ENCODE data around the gene NFAM1. TPM values are rescaled to one million over a fixed set of nuclear protein-coding genes. Genes with fewer than 3 reads are reported as not detected.

Gene NFAM1
- total and polyA plus RNA-seq, 9 donors = 0.62 to 1.2 (median 1.00) TPM

GRCh38 chr22:42336527-42337227 lies 95.5 kb downstream of the NFAM1 start:
- no peak overlapping the region for H3K4me3 ChIP-seq (ENCODE audit: low read length)
- WGBS (ENCODE audit: insufficient coverage) = 87% methylated on average over 11 of the region's 11 CpGs
- H3K4me1 ChIP-seq (ENCODE audit: control insufficient read depth, insufficient read depth, low read length) = peaks cover 19% of the 10 kb centered on the region
- no peak for DNase-seq
- no peaks in the 10 kb centered on the region for H3K36me3 ChIP-seq (ENCODE audit: control insufficient read depth, insufficient read depth, low read length)
- peaks cover 92% of the 10 kb centered on the region for H3K27me3 ChIP-seq (ENCODE audit: control insufficient read depth, insufficient read depth, low read length)
- H3K27ac ChIP-seq (ENCODE audit: low read length) = no peak overlapping the region
- no peaks in the 10 kb centered on the region for H3K9me3 ChIP-seq (replicated peaks; ENCODE audit: control insufficient read depth, low read depth, low read length)

DNA sequence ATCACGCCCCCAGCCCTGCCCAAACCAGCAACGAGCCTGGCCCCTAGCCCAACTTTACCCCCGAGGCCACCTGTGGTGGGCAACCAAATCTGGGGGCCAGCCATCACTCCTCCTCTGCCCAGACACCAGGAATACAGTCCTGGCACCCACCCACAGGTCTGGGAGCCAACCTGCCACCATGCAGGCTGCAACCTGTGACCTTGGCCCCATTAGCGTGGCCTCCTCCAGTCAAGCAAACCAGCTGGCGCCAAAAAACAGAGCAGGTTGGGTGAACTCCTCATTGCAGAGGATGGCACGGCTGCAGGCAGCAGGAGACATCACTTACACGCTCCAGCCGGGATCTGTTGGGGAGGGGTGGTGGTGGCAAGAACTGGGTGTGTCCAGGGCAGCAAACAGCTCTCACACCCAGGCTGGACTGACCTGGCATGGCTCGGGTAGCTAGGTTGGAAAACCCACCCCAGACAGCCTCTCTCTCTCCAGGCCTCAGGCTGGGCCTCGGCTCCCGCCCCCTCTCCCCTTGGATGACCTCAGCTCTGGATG lies 96.3 kb downstream of the NFAM1 start:
- H3K27me3 ChIP-seq (ENCODE audit: control insufficient read depth, insufficient read depth, low read length) = peaks cover 92% of the 10 kb centered on the region
- H3K36me3 ChIP-seq (ENCODE audit: control insufficient read depth, insufficient read depth, low read length) = no peaks in the 10 kb centered on the region
- no peak for DNase-seq
- no peaks in the 10 kb centered on the region for H3K9me3 ChIP-seq (replicated peaks; ENCODE audit: control insufficient read depth, low read depth, low read length)
- WGBS (ENCODE audit: insufficient coverage) = 70% methylated on average over 10 of the region's 11 CpGs
- H3K4me3 ChIP-seq (ENCODE audit: low read length) = no peak overlapping the region
- H3K4me1 ChIP-seq (ENCODE audit: control insufficient read depth, insufficient read depth, low read length) = peaks cover 19% of the 10 kb centered on the region
- no peak overlapping the region for H3K27ac ChIP-seq (ENCODE audit: low read length)

DNA sequence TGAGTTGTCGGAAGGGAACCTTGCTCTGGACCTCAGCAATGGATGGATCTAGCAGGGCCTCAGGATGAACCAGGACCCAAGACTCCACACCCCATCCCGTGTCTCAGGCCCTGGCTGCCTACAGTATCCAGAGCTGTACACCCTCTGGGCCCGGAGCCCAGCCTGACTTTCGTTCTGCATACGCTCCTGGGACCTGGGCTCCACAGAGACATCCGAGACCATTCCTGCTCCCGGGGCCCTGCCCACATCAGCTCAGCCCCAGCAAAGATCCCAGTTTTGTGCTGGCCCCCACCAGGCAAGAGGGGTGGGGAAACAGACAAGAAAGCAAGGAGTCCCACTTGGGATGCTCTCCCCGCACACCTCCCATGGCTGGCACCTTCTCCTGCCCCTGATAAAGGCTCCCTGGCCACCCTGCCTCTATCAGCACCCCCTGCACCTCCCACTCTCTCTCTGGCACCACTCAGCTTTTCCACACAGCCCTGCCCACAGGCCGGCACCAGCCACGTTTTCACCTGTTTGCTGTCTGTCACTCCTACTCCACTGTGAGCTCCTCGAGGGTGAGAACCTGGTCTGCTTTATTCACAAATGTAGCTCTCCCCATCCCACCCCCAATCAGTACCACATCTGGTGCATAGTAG lies 97.2 kb downstream of the NFAM1 start:
- Histone ChIP-seq H3K4me1 (ENCODE audit: control insufficient read depth, insufficient read depth, low read length) (peaks cover 23% of the 10 kb centered on the region), H3K27me3 (ENCODE audit: control insufficient read depth, insufficient read depth, low read length) (peaks cover 91% of the 10 kb centered on the region), H3K9me3 (replicated peaks; ENCODE audit: control insufficient read depth, low read depth, low read length) (no peaks in the 10 kb centered on the region), H3K27ac (ENCODE audit: low read length) (no peak overlapping the region), H3K4me3 (ENCODE audit: low read length) (no peak overlapping the region), H3K36me3 (ENCODE audit: control insufficient read depth, insufficient read depth, low read length) (no peaks in the 10 kb centered on the region)
- DNase-seq = no peak
- WGBS (ENCODE audit: insufficient coverage) = 67% methylated on average over 10 of the region's 11 CpGs

DNA sequence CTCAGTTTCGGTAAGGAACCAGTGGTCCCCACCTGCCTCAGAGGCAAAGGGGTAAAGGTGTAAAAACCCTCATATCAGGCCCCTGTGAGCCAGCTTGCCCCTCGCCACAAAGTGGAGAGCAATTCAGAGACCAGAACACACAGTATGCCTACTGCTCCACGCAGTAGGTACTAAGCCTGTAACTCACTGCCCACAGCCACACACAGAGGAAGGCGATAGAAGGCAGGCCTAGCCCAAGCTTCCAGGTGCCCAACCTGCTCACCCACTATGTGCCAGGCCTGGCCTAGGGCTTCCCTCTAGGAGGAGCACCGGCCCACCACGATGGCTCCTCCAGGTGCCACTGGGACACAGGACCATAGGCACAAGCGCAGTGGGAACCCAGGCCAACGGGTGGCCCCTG lies 98.7 kb downstream of the NFAM1 start:
- Histone ChIP-seq H3K4me1 (ENCODE audit: control insufficient read depth, insufficient read depth, low read length) (peaks cover 22% of the 10 kb centered on the region), H3K4me3 (ENCODE audit: low read length) (no peak overlapping the region), H3K36me3 (ENCODE audit: control insufficient read depth, insufficient read depth, low read length) (no peaks in the 10 kb centered on the region), H3K9me3 (replicated peaks; ENCODE audit: control insufficient read depth, low read depth, low read length) (no peaks in the 10 kb centered on the region), H3K27me3 (ENCODE audit: control insufficient read depth, insufficient read depth, low read length) (peaks cover 88% of the 10 kb centered on the region), H3K27ac (ENCODE audit: low read length) (no peak overlapping the region)
- 89% methylated on average over 6 of the region's 8 CpGs for WGBS (ENCODE audit: insufficient coverage)
- no peak for DNase-seq

- H3K36me3 ChIP-seq (ENCODE audit: control insufficient read depth, insufficient read depth, low read length) = no peaks in the 10 kb centered on the region
- DNase-seq = no peak
- H3K4me3 ChIP-seq (ENCODE audit: low read length) = no peak overlapping the region
- no peaks in the 10 kb centered on the region for H3K9me3 ChIP-seq (replicated peaks; ENCODE audit: control insufficient read depth, low read depth, low read length)
- H3K27me3 ChIP-seq (ENCODE audit: control insufficient read depth, insufficient read depth, low read length) = peaks cover 89% of the 10 kb centered on the region
- 72% methylated on average over 4 of the region's 7 CpGs for WGBS (ENCODE audit: insufficient coverage)
- no peak overlapping the region for H3K27ac ChIP-seq (ENCODE audit: low read length)
- peaks cover 17% of the 10 kb centered on the region for H3K4me1 ChIP-seq (ENCODE audit: control insufficient read depth, insufficient read depth, low read length)
Observed at GRCh38 chr22:42332089-42332488, 100.1 kb downstream of the NFAM1 start.

DNA sequence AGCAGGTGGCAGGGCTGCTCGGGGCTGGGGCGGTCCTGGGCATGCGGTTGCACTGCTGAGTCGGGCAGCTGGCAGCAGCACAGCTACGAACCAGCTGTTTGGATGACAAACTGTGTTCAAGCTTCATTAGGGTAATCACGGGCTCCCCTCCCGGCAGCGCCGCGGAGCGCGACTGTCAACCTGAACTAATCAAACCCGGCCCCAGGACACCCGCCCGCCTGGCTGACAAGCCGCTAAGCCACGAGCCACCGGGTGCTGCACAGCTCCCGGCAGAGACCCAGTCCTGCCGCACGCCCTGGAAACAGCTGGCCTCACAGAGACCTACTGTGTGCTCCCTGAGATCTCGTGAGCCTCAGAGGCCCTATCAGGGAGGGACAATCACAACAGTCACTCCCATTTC lies 101.2 kb downstream of the NFAM1 start:
- peaks cover 17% of the 10 kb centered on the region for H3K4me1 ChIP-seq (ENCODE audit: control insufficient read depth, insufficient read depth, low read length)
- no peaks in the 10 kb centered on the region for H3K36me3 ChIP-seq (ENCODE audit: control insufficient read depth, insufficient read depth, low read length)
- whole genome bisulfite sequencing (ENCODE audit: insufficient coverage) = 29% methylated on average over 19 of the region's 22 CpGs
- peak; percentile 76 for DNase-seq
- H3K27ac ChIP-seq (ENCODE audit: low read length) = no peak overlapping the region
- peaks cover 89% of the 10 kb centered on the region for H3K27me3 ChIP-seq (ENCODE audit: control insufficient read depth, insufficient read depth, low read length)
- H3K9me3 ChIP-seq (replicated peaks; ENCODE audit: control insufficient read depth, low read depth, low read length) = no peaks in the 10 kb centered on the region
- H3K4me3 ChIP-seq (ENCODE audit: low read length) = no peak overlapping the region

Other genes starting within 250 kb of the NFAM1 start
- gene TCF20, start 161.8 kb downstream of the NFAM1 start, total RNA-seq = 13.7 TPM
- 10 to 100 TPM in 4 of 8 donors, 1 to 10 TPM in 4; 6.7 to 15.6 (median 10.0) TPM for gene TCF20, start 161.8 kb downstream of the NFAM1 start, polyA plus RNA-seq (ENCODE audit: insufficient read depth in 1 of 8, insufficient read length in 8 of 8, low replicate concordance in 1 of 8)
- 33.8 TPM for gene RRP7A, start 87.4 kb upstream of the NFAM1 start, total RNA-seq
- 10 to 100 TPM; 17.9 to 24.7 (median 20.5) TPM for gene RRP7A, start 87.4 kb upstream of the NFAM1 start, polyA plus RNA-seq (ENCODE audit: insufficient read depth in 1 of 8, insufficient read length in 8 of 8, low replicate concordance in 1 of 8)
- gene SERHL2, start 121.6 kb upstream of the NFAM1 start, total RNA-seq = 2.4 TPM
- 1 to 10 TPM; 2.0 to 4.4 (median 3.0) TPM for gene SERHL2, start 121.6 kb upstream of the NFAM1 start, polyA plus RNA-seq (ENCODE audit: insufficient read depth in 1 of 8, insufficient read length in 8 of 8, low replicate concordance in 1 of 8)
- 32.8 TPM for gene POLDIP3, start 182.5 kb upstream of the NFAM1 start, total RNA-seq
- gene POLDIP3, start 182.5 kb upstream of the NFAM1 start, polyA plus RNA-seq (ENCODE audit: insufficient read depth in 1 of 8, insufficient read length in 8 of 8, low replicate concordance in 1 of 8) = 10 to 100 TPM; 49.6 to 68.5 (median 57.7) TPM
- 0.66 TPM for gene ATP5MGL, start 208.2 kb upstream of the NFAM1 start, total RNA-seq
- under 1 TPM in 1 of 8 donors, not detected in 7; 0.26 TPM for gene ATP5MGL, start 208.2 kb upstream of the NFAM1 start, polyA plus RNA-seq (ENCODE audit: insufficient read depth in 1 of 8, insufficient read length in 8 of 8, low replicate concordance in 1 of 8)
- 53.2 TPM for gene CYB5R3, start 217.0 kb upstream of the NFAM1 start, total RNA-seq
- gene CYB5R3, start 217.0 kb upstream of the NFAM1 start, polyA plus RNA-seq (ENCODE audit: insufficient read depth in 1 of 8, insufficient read length in 8 of 8, low replicate concordance in 1 of 8) = 100 to 1,000 TPM; 142 to 177 (median 160) TPM

All from muscle of leg (tissue), 11 donors.